Parathyroid adenoma (tissue), 2 donors: Measurements from ENCODE around the gene CLEC4G.

Experiments used
- H2AFZ ChIP-seq: fragments of 300-600 bp; sonication (generic); one replicate; pipeline ENCODE4 v1.7.0; 2017; ENCODE audit warnings: antibody characterized with exemption, mild to moderate bottlenecking
- H3K27ac ChIP-seq: fragments of 300-600 bp; sonication (generic); one replicate; pipeline ENCODE4 v1.7.0; 2017
- H3K27me3 ChIP-seq: fragments of 300-600 bp; sonication (generic); one replicate; pipeline ENCODE4 v1.7.0; 2017; ENCODE audit warnings: low read length; ENCODE audit not compliant: control insufficient read depth, insufficient read depth
- H3K36me3 ChIP-seq: fragments of 300-600 bp; sonication (generic); one replicate; pipeline ENCODE4 v1.7.0; 2017; ENCODE audit warnings: low read length; ENCODE audit not compliant: control insufficient read depth, insufficient read depth
- H3K4me1 ChIP-seq: fragments of 300-600 bp; sonication (generic); one replicate; pipeline ENCODE4 v1.7.0; 2017; ENCODE audit warnings: control low read depth
- H3K4me2 ChIP-seq: fragments of 300-600 bp; sonication (generic); one replicate; pipeline ENCODE4 v1.7.0; 2017; ENCODE audit warnings: low read length
- H3K4me3 ChIP-seq: fragments of 300-600 bp; sonication (generic); one replicate; pipeline ENCODE4 v1.7.0; 2017; ENCODE audit warnings: low read depth, low read length
- H3K79me2 ChIP-seq: fragments of 300-600 bp; sonication (generic); one replicate; pipeline ENCODE4 v1.7.0; 2017; ENCODE audit warnings: control low read depth
- H3K9ac ChIP-seq: fragments of 300-600 bp; sonication (generic); one replicate; pipeline ENCODE4 v1.7.0; 2017; ENCODE audit warnings: mild to moderate bottlenecking
- H3K9me3 ChIP-seq: fragments of 300-600 bp; sonication (generic); one replicate; pipeline ENCODE4 v1.7.0; 2017; ENCODE audit warnings: low read length; ENCODE audit not compliant: control insufficient read depth
- CTCF ChIP-seq: fragments of 300-600 bp; sonication (generic); IDR thresholded peaks from one replicate; pipeline ENCODE4 v1.7.0; 2017; ENCODE audit warnings: antibody characterized with exemption, mild to moderate bottlenecking
- donor health status: primary hyperparathyroidism.

The CLEC4G gene

GRCh38 chr19:7762719-7763293 lies 30.9 kb upstream of the CLEC4G start, which contains the start of gene CLEC4M:
Gene CLEC4M (plus strand): TSS chr19:7763243. CDS start chr19:7763267, 24 bp downstream.
- Histone ChIP-seq H3K27me3 (no peaks in the 10 kb centered on the region), H3K27ac (no peak within 1 kb of the TSS), H3K79me2 (no peaks in the 10 kb centered on the region), H3K4me3 (no peak within 1 kb of the TSS), H3K36me3 (no peaks in the 10 kb centered on the region), H3K4me1 (no peaks in the 10 kb centered on the region), H3K9me3 (no peaks in the 10 kb centered on the region), H2AFZ (no peak within 1 kb of the TSS), H3K9ac (no peak within 1 kb of the TSS), H3K4me2 (no peak within 1 kb of the TSS)
- TF ChIP-seq CTCF, result no peak

- Histone ChIP-seq H3K9me3 (no peaks in the 10 kb centered on the region), H3K4me1 (no peaks in the 10 kb centered on the region), H3K36me3 (no peaks in the 10 kb centered on the region), H3K4me3 (no peak overlapping the region), H3K27ac (no peak overlapping the region), H2AFZ (no peak overlapping the region), H3K4me2 (no peak overlapping the region), H3K27me3 (no peaks in the 10 kb centered on the region), H3K79me2 (no peaks in the 10 kb centered on the region), H3K9ac (no peak overlapping the region)
- no peak for TF ChIP-seq CTCF
Observed at GRCh38 chr19:7759156-7759555, 27.2 kb upstream of the CLEC4G start.

- no peaks in the 10 kb centered on the region for H3K4me1 ChIP-seq
- no peaks in the 10 kb centered on the region for H3K36me3 ChIP-seq
- H3K9me3 ChIP-seq, result no peaks in the 10 kb centered on the region
- no peaks in the 10 kb centered on the region for H3K27me3 ChIP-seq
- no peak for TF ChIP-seq CTCF
- no peak overlapping the region for H3K4me2 ChIP-seq
- no peaks in the 10 kb centered on the region for H3K79me2 ChIP-seq
- H3K9ac ChIP-seq, result no peak overlapping the region
- no peak overlapping the region for H3K4me3 ChIP-seq
- no peak overlapping the region for H3K27ac ChIP-seq
- H2AFZ ChIP-seq, result no peak overlapping the region
Observed at GRCh38 chr19:7757358-7757757, 25.4 kb upstream of the CLEC4G start.

GRCh38 chr19:7756258-7756657 lies 24.3 kb upstream of the CLEC4G start:
- H3K9me3 ChIP-seq, result no peaks in the 10 kb centered on the region
- no peak for TF ChIP-seq CTCF
- H2AFZ ChIP-seq, result no peak overlapping the region
- no peak overlapping the region for H3K4me2 ChIP-seq
- H3K9ac ChIP-seq, result no peak overlapping the region
- no peaks in the 10 kb centered on the region for H3K27me3 ChIP-seq
- no peaks in the 10 kb centered on the region for H3K36me3 ChIP-seq
- H3K4me1 ChIP-seq, result no peaks in the 10 kb centered on the region
- H3K79me2 ChIP-seq, result no peaks in the 10 kb centered on the region
- H3K27ac ChIP-seq, result no peak overlapping the region
- H3K4me3 ChIP-seq, result no peak overlapping the region

GRCh38 chr19:7751157-7751783 lies 19.4 kb upstream of the CLEC4G start:
- H3K9ac ChIP-seq, result no peak overlapping the region
- no peaks in the 10 kb centered on the region for H3K9me3 ChIP-seq
- H3K27me3 ChIP-seq, result no peaks in the 10 kb centered on the region
- H3K27ac ChIP-seq, result no peak overlapping the region
- H2AFZ ChIP-seq, result no peak overlapping the region
- H3K79me2 ChIP-seq, result no peaks in the 10 kb centered on the region
- no peak overlapping the region for H3K4me2 ChIP-seq
- TF ChIP-seq CTCF, result no peak
- no peaks in the 10 kb centered on the region for H3K36me3 ChIP-seq
- no peaks in the 10 kb centered on the region for H3K4me1 ChIP-seq
- H3K4me3 ChIP-seq, result no peak overlapping the region
